Spleen (tissue), 11 donors: ENCODE results near the gene DLX2. TPM values are rescaled to one million over a fixed set of nuclear protein-coding genes. Genes with fewer than 3 reads are reported as not detected.

Experiments used
- DNase-seq: peaks from one replicate; pipeline ENCODE4 v3.0.0-alpha.2; 2020
- H3K27ac ChIP-seq, 8 donors: fragments of 200-600 bp; sonication (generic) in 7 of 8; 1 replicate in 4 of 8; 2 replicates in 4 of 8; pipeline versions ENCODE4 v1.5.0 to v1.8.0; 2016 to 2021; ENCODE audit warnings: inconsistent platforms in 4 of 8, mild to moderate bottlenecking in 4 of 8, moderate library complexity in 1 of 8
- H3K27me3 ChIP-seq, 7 donors: fragments of 200-600 bp; sonication (generic) in 6 of 7; replicated peaks in 1 of 7; 1 replicate in 4 of 7; 2 replicates in 3 of 7; pipeline versions ENCODE4 v1.5.0 to v1.8.0; 2016 to 2021; ENCODE audit warnings: inconsistent platforms in 3 of 7, mild to moderate bottlenecking in 1 of 7
- H3K36me3 ChIP-seq, 6 donors: fragments of 200-600 bp; sonication (generic) in 5 of 6; 1 replicate in 4 of 6; 2 replicates in 2 of 6; pipeline versions ENCODE4 v1.5.0 to v1.8.0; 2016 to 2021; ENCODE audit warnings: inconsistent platforms in 2 of 6
- H3K4me1 ChIP-seq, 6 donors: fragments of 200-600 bp; sonication (generic) in 5 of 6; 1 replicate in 3 of 6; 2 replicates in 3 of 6; pipeline versions ENCODE4 v1.5.0 to v1.8.0; 2016 to 2021; ENCODE audit warnings: inconsistent platforms in 3 of 6
- H3K4me3 ChIP-seq, 8 donors: fragments of 200-600 bp; sonication (generic) in 7 of 8; 1 replicate in 4 of 8; 2 replicates in 4 of 8; pipeline versions ENCODE4 v1.5.0 to v1.8.0; 2016 to 2021; ENCODE audit warnings: inconsistent platforms in 4 of 8, mild to moderate bottlenecking in 4 of 8, moderate library complexity in 2 of 8
- H3K9me3 ChIP-seq, 8 donors: fragments of 200-600 bp; sonication (generic) in 7 of 8; 1 replicate in 4 of 8; 2 replicates in 4 of 8; pipeline versions ENCODE4 v1.5.0 to v1.8.0; 2016 to 2021; ENCODE audit warnings: inconsistent platforms in 4 of 8
- CTCF ChIP-seq, 11 experiments: fragments of 200-600 bp in 7 of 11; fragments of 450-650 bp in 4 of 11; sonication (generic) in 4 of 11; IDR thresholded peaks in 8 of 11; conservative IDR thresholded peaks in 3 of 11; 1 replicate in 7 of 11; 2 replicates in 4 of 11; pipeline versions ENCODE4 v1.4.0 to v1.8.0; 2016 to 2021; ENCODE audit warnings: antibody characterized with exemption in 11 of 11, inconsistent platforms in 4 of 11, mild to moderate bottlenecking in 1 of 11
- POLR2A ChIP-seq, 3 donors: fragments of 450-650 bp; IDR thresholded peaks; one replicate each; pipeline ENCODE4 v1.5.1; 2017; ENCODE audit warnings: antibody characterized with exemption in 3 of 3, mild to moderate bottlenecking in 1 of 3
- POLR2AphosphoS5 ChIP-seq, 3 donors: sonication (generic); formaldehyde crosslinking; IDR thresholded peaks; one replicate each; pipeline ENCODE4 v1.5.1; 2017; ENCODE audit warnings: antibody characterized with exemption in 3 of 3
- WGBS, 5 donors: extraction: QIAGEN DNeasy Blood & Tissue Kit in 3 of 5; methylation state at CpG; one replicate each; pipeline versions ENCODE4 v1.1.5 to v1.1.7; 2013 to 2018; 5-methylcytosine and 5-hydroxymethylcytosine counted together
- intact Hi-C: fragments of 100-400 bp; cut with DNase I; formaldehyde crosslinking; loops from one replicate; pipeline ENCODE4 v1.15.0; 2023; ENCODE audit warnings: low total_unique reads
- polyA plus RNA-seq, 3 donors: library from polyadenylated mRNA; stranded (reverse); fragments of 200-250 nt; gene quantifications; one replicate each; pipeline ENCODE4 v1.2.1, GENCODE V29; 2013
- total RNA-seq, 7 donors: library from RNA; depleted of rRNA in 3 of 7; stranded (reverse); fragments of >200 nt in 3 of 7; fragmentation: NEBNext Ultra II Directional in 4 of 7; extraction: Animal tissue kit (Norgen Biotek cat#: 25700) in 4 of 7; gene quantifications; one replicate each; pipeline versions ENCODE4 v1.1.0 to v1.2.1, GENCODE V29; 2016 to 2021
- donor health status: healthy with polysubstance abuse.
- donor health status: DM: no; HTN: no; CAD: no; lungs with moderate emphysema.
- donor health status: DM: no; HTN: no; CAD: no.
- donor health status: Bipolar disorder and iron deficiency.
- donor health status: healthy.
- donor health status: DM: no; HTN: no; CAD: no.
- donor health status: DM: yes; HTN: yes; CAD: no.

Gene DLX2
- total and polyA plus RNA-seq, 10 donors, result 0.06 TPM; not detected in 9

DNA sequence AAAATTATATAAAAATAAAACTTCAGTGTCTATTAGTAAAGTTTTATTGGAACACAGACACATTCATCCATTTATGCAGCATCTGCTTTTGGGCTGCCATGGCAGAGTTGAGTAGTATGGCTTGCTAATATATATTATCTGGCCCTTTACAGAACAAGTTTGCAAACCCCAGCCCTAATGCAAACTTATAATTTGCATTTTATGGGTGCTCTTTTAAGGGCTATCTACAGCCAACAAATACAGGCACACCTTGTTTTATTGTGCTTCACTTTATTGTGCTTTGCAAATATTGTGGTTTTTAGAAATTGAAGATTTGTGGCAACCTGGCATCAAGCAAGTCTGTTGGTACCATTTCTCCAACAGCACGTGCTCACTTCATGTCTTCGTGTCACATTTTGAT is 35.2 kb upstream of the DLX2 start:
- 79 to 93% (median 90%) methylated on average over 2 of the region's 2 CpGs for WGBS, 5 donors
- no peak for DNase-seq
- TF ChIP-seq POLR2AphosphoS5 (IDR thresholded peaks at IDR 0.05), result no peak
- no peak for TF ChIP-seq CTCF (IDR thresholded peaks at IDR 0.05 in 8 of 11, conservative IDR thresholded peaks at IDR 0.05 in 3 of 11)
- no peak for TF ChIP-seq POLR2A (IDR thresholded peaks at IDR 0.05)
- H3K36me3 ChIP-seq, result no peaks in the 10 kb centered on the region
- no peaks in the 10 kb centered on the region for H3K9me3 ChIP-seq
- H3K4me1 ChIP-seq, result no peaks in the 10 kb centered on the region
- intact Hi-C loops, result no loop called here
- no peak overlapping the region for H3K27ac ChIP-seq
- H3K27me3 ChIP-seq, result no peaks in the 10 kb centered on the region
- no peak overlapping the region for H3K4me3 ChIP-seq

- TF ChIP-seq CTCF (IDR thresholded peaks at IDR 0.05 in 8 of 11, conservative IDR thresholded peaks at IDR 0.05 in 3 of 11) (no peak), POLR2AphosphoS5 (IDR thresholded peaks at IDR 0.05) (no peak), POLR2A (IDR thresholded peaks at IDR 0.05) (no peak)
- Histone ChIP-seq H3K27me3 (no peaks in the 10 kb centered on the region), H3K4me3 (no peak overlapping the region), H3K27ac (no peak overlapping the region), H3K36me3 (no peaks in the 10 kb centered on the region), H3K4me1 (no peaks in the 10 kb centered on the region), H3K9me3 (no peaks in the 10 kb centered on the region)
- intact Hi-C loops, result no loop called here
- DNase-seq, result no peak
- WGBS, 5 donors, result 63 to 86% (median 81%) methylated on average over 2 of the region's 2 CpGs
Observed at GRCh38 chr2:172137109-172137508, 34.4 kb upstream of the DLX2 start.

DNA sequence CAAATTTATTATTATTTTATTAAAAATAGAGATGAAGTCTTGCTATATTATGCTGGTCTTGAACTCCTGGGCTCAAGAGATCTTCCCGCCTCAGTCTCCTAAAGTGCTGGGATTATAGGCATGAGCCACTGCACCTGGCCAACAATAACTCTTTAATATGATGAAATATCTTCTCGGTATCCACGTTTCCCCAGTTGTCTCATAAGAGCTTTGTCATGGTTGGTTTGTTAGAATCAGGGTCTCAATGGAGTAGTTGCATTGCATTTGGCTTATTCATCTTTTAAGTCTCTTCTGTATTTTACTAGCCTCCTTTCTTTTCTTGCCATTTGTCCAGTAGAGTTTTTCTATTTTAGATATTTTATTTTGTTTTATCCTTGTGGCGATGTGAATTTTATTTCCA is 32.7 kb upstream of the DLX2 start:
- H3K4me3 ChIP-seq, result no peak overlapping the region
- H3K4me1 ChIP-seq, result no peaks in the 10 kb centered on the region
- TF ChIP-seq POLR2AphosphoS5 (IDR thresholded peaks at IDR 0.05) (no peak), CTCF (IDR thresholded peaks at IDR 0.05 in 8 of 11, conservative IDR thresholded peaks at IDR 0.05 in 3 of 11) (no peak), POLR2A (IDR thresholded peaks at IDR 0.05) (no peak)
- no peaks in the 10 kb centered on the region for H3K36me3 ChIP-seq
- H3K27me3 ChIP-seq, result peaks cover 0 to 4% (median 0%) of the 10 kb centered on the region in 7 donors
- 86 to 91% (median 90%) methylated on average over 4 of the region's 4 CpGs for WGBS, 5 donors
- DNase-seq, result no peak
- no peaks in the 10 kb centered on the region for H3K9me3 ChIP-seq
- intact Hi-C loops, result no loop called here
- no peak overlapping the region for H3K27ac ChIP-seq

DNA sequence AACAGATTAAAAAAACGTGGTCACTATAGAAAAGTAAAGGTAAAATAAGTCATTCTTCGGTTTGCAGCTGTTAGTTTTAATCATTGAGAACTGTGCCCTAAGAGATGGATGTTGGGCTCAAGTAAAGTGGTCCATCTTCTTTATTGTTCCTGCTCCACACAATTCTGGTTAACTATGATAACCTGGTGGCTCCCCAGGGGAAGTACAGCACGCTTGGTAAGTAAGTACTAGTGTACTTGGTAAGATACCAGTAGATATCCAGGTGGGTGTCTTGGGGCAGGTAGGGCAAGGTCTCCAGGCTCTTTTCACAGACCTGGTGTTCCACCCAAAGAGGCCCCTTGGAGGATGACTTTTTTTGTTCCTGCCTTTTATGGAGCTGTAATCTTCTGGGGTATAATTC is 31.6 kb upstream of the DLX2 start:
- H3K27ac ChIP-seq, result no peak overlapping the region
- no peak overlapping the region for H3K4me3 ChIP-seq
- peaks cover 0 to 6% (median 0%) of the 10 kb centered on the region in 8 donors for H3K9me3 ChIP-seq
- H3K36me3 ChIP-seq, result no peaks in the 10 kb centered on the region
- no peak for DNase-seq
- 61 to 86% (median 83%) methylated on average over 3 of the region's 3 CpGs for WGBS, 5 donors
- H3K27me3 ChIP-seq, result peaks cover 0 to 4% (median 0%) of the 10 kb centered on the region in 7 donors
- TF ChIP-seq POLR2A (IDR thresholded peaks at IDR 0.05) (no peak), POLR2AphosphoS5 (IDR thresholded peaks at IDR 0.05) (no peak), CTCF (IDR thresholded peaks at IDR 0.05 in 8 of 11, conservative IDR thresholded peaks at IDR 0.05 in 3 of 11) (no peak)
- intact Hi-C loops, result no loop called here
- no peaks in the 10 kb centered on the region for H3K4me1 ChIP-seq
